Measurements from ENCODE around the gene LMBRD1.
"Not testable (repeated sequence)": the region's sequence is repeated elsewhere in the genome, so short reads cannot be mapped to it uniquely, and the experiment has no call there.

Gene LMBRD1

DNA sequence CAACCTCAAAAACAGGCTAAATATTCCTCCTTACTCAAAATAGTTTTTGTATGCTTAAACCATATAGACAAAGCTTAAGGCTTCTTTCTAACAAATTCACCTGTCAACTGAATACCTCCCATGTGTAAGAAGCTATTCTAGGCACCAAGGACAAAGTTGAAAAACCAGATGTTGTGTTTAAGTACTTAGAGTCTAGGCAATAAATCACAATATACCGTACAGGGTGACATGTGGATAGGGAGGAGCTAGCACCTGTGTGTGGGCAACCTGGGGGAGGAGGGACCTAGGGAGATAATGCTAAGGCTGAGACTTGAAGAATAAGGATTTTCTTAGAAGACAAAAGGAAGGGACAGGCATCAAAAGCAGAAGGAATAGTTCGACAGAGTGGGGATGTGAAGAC lies 123.5 kb downstream of the LMBRD1 start:
- H3K36me3 ChIP-seq (ENCODE audit: insufficient read depth), result no peaks in the 10 kb centered on the region
- H3K9ac ChIP-seq, result no peak overlapping the region
- H3K4me1 ChIP-seq (ENCODE audit: low read depth, poor library complexity, severe bottlenecking), result no peaks in the 10 kb centered on the region
- TF ChIP-seq, protein P1, sequence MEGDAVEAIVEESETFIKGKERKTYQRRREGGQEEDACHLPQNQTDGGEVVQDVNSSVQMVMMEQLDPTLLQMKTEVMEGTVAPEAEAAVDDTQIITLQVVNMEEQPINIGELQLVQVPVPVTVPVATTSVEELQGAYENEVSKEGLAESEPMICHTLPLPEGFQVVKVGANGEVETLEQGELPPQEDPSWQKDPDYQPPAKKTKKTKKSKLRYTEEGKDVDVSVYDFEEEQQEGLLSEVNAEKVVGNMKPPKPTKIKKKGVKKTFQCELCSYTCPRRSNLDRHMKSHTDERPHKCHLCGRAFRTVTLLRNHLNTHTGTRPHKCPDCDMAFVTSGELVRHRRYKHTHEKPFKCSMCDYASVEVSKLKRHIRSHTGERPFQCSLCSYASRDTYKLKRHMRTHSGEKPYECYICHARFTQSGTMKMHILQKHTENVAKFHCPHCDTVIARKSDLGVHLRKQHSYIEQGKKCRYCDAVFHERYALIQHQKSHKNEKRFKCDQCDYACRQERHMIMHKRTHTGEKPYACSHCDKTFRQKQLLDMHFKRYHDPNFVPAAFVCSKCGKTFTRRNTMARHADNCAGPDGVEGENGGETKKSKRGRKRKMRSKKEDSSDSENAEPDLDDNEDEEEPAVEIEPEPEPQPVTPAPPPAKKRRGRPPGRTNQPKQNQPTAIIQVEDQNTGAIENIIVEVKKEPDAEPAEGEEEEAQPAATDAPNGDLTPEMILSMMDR (conservative IDR thresholded peaks at IDR 0.05; ENCODE audit: low read depth, low read length), result no peak
- no peak overlapping the region for H3K4me3 ChIP-seq (IDR thresholded peaks at IDR 0.05; ENCODE audit: insufficient read depth, low read depth, low read length)
- no peak overlapping the region for H3K27ac ChIP-seq
- no peak overlapping the region for H3K4me2 ChIP-seq
- H3K27me3 ChIP-seq (ENCODE audit: insufficient read depth, low read depth), result no peaks in the 10 kb centered on the region
- no peaks in the 10 kb centered on the region for H3K79me2 ChIP-seq (ENCODE audit: insufficient read depth, low read depth)
- H4K20me1 ChIP-seq (ENCODE audit: insufficient read depth), result no peaks in the 10 kb centered on the region
- no peak overlapping the region for H2AFZ ChIP-seq (ENCODE audit: low read depth)

DNA sequence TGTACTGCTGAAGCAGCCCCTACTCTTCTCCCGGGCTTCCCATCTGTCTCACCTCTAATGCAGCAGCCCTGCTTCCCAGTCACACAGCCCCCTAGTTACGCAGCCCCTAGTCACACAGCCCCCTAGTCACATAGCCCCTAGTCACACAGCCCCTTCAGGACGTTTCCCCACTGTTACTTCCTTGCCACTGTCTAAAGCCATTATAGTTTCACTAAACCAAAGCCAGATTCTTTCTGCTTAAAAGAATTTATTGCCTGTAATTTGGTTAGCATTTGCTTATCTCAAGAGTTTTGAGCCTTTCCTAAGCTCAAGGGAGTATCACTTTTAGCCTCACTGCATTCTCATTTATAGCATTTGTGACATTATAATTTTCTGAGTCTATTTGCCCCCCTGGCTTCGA lies 127.9 kb downstream of the LMBRD1 start:
- H3K9ac ChIP-seq, result no peak overlapping the region
- H3K27me3 ChIP-seq (ENCODE audit: insufficient read depth, low read depth), result no peaks in the 10 kb centered on the region
- H3K4me3 ChIP-seq (IDR thresholded peaks at IDR 0.05; ENCODE audit: insufficient read depth, low read depth, low read length), result no peak overlapping the region
- no peaks in the 10 kb centered on the region for H3K4me1 ChIP-seq (ENCODE audit: low read depth, poor library complexity, severe bottlenecking)
- H3K36me3 ChIP-seq (ENCODE audit: insufficient read depth), result no peaks in the 10 kb centered on the region
- no peak overlapping the region for H3K27ac ChIP-seq
- no peak overlapping the region for H2AFZ ChIP-seq (ENCODE audit: low read depth)
- TF ChIP-seq, protein P1 (conservative IDR thresholded peaks at IDR 0.05; ENCODE audit: low read depth, low read length), result no peak
- H4K20me1 ChIP-seq (ENCODE audit: insufficient read depth), result no peaks in the 10 kb centered on the region
- no peak overlapping the region for H3K4me2 ChIP-seq
- no peaks in the 10 kb centered on the region for H3K79me2 ChIP-seq (ENCODE audit: insufficient read depth, low read depth)

DNA sequence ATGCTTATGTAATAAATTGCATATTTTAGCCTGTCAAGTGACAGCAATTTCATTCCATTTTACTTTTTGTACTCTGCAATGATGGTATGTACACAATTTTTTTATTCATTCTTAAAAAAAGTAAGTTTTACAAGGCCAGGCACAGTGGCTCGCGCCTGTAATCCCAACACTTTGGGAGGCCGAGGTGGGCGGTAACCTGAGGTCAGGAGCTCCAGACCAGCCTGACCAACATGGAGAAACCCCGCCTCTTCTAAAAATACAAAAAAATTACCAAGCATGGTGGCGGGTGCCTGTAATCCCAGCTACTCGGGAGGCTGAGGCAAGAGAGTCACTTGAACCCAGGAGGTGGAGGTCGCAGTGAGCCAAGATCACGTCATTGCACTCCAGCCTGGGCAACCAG lies 130.0 kb downstream of the LMBRD1 start:
- not testable (repeated sequence) for H3K36me3 ChIP-seq (ENCODE audit: insufficient read depth); H3K79me2 ChIP-seq (ENCODE audit: insufficient read depth, low read depth); H2AFZ ChIP-seq (ENCODE audit: low read depth); H3K4me2 ChIP-seq; H3K4me3 ChIP-seq (IDR thresholded peaks at IDR 0.05; ENCODE audit: insufficient read depth, low read depth, low read length); H3K27me3 ChIP-seq (ENCODE audit: insufficient read depth, low read depth); H4K20me1 ChIP-seq (ENCODE audit: insufficient read depth); H3K27ac ChIP-seq; H3K9ac ChIP-seq; H3K4me1 ChIP-seq (ENCODE audit: low read depth, poor library complexity, severe bottlenecking)

DNA sequence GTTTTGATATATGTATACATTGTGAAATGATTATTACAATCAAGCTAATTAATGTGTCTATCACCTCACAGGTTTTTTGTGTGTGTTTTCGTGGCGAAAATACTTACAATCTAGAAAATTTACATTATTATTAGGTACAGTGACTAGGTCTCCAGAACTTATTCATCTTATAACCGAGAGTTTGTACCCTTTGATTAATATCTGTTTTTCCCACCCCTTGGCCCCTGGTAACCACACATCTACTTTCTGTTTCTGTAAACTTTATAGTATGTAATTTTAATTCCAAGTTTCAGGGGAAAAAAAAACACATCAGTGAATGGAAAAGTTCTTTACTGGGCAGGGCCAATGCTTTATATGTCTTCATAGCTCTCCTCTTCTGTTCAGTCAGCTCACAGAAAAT lies 131.4 kb downstream of the LMBRD1 start:
- H3K4me1 ChIP-seq (ENCODE audit: low read depth, poor library complexity, severe bottlenecking), result no peaks in the 10 kb centered on the region
- H3K79me2 ChIP-seq (ENCODE audit: insufficient read depth, low read depth), result no peaks in the 10 kb centered on the region
- H3K4me2 ChIP-seq, result no peak overlapping the region
- H3K4me3 ChIP-seq (IDR thresholded peaks at IDR 0.05; ENCODE audit: insufficient read depth, low read depth, low read length), result no peak overlapping the region
- H3K9ac ChIP-seq, result no peak overlapping the region
- H3K36me3 ChIP-seq (ENCODE audit: insufficient read depth), result no peaks in the 10 kb centered on the region
- no peaks in the 10 kb centered on the region for H4K20me1 ChIP-seq (ENCODE audit: insufficient read depth)
- no peak overlapping the region for H2AFZ ChIP-seq (ENCODE audit: low read depth)
- TF ChIP-seq, protein P1 (conservative IDR thresholded peaks at IDR 0.05; ENCODE audit: low read depth, low read length), result no peak
- no peak overlapping the region for H3K27ac ChIP-seq
- H3K27me3 ChIP-seq (ENCODE audit: insufficient read depth, low read depth), result no peaks in the 10 kb centered on the region

DNA sequence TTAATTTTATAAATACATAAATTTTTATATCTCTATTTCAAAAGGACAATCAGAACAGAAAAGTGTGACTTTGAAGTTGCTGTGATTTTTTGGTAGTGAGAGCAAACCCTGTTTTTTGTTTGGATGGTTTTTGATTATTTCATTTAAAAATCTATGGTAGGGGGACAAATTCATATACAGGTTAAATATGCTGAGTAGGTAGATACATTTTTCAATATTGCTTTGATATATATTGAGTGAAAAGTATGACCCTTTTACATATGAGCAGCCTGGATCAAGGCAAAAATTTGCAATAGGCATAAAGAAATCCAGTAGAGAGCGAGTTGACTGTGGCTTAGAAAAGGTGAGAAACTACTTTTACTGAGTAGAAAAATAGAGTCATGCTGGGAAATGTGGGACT lies 132.3 kb downstream of the LMBRD1 start:
- Histone ChIP-seq H3K79me2 (ENCODE audit: insufficient read depth, low read depth) (no peaks in the 10 kb centered on the region), H4K20me1 (ENCODE audit: insufficient read depth) (no peaks in the 10 kb centered on the region), H3K27me3 (ENCODE audit: insufficient read depth, low read depth) (no peaks in the 10 kb centered on the region), H2AFZ (ENCODE audit: low read depth) (no peak overlapping the region), H3K4me3 (IDR thresholded peaks at IDR 0.05; ENCODE audit: insufficient read depth, low read depth, low read length) (no peak overlapping the region), H3K4me1 (ENCODE audit: low read depth, poor library complexity, severe bottlenecking) (no peaks in the 10 kb centered on the region), H3K36me3 (ENCODE audit: insufficient read depth) (no peaks in the 10 kb centered on the region), H3K27ac (no peak overlapping the region), H3K9ac (no peak overlapping the region), H3K4me2 (no peak overlapping the region)
- TF ChIP-seq, protein P1 (conservative IDR thresholded peaks at IDR 0.05; ENCODE audit: low read depth, low read length), result no peak
